Astrocyte (in vitro differentiated cells and primary cell): ENCODE results near the gene OIP5.

Source experiments
- EZH2 ChIP-seq: IDR thresholded peaks from 2 replicates; pipeline ENCODE4 v1.6.1; 2012; ENCODE audit warnings: mild to moderate bottlenecking, low read length, inconsistent platforms; ENCODE audit not compliant: insufficient read depth
- TF ChIP-seq, protein P1 (sequence below): IDR thresholded peaks from 2 replicates; pipeline ENCODE4 v1.5.1; 2011; ENCODE audit warnings: low read depth, mild to moderate bottlenecking, inconsistent platforms, low read length, moderate library complexity; ENCODE audit not compliant: insufficient read depth

DNA sequence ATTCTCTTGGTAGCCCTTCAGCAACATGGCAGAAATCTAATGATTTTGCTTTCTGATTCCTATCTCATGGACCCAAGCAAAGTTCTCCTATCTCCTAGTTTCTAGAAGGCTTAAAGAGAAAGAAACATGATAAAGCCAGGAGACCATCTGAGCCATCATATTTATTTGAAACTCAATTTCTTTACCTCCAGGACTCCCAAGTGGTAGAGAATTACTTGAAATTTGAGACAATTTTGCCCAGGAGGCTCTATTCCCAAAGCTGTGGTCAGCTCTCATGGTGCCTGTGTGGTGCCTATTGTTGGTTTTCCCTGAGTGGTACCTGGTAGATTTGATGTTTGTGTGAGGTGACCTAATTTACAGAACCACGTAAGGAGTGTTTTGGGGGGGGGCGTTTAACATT lies 62.5 kb downstream of the OIP5 start:
- TF ChIP-seq, protein P1, sequence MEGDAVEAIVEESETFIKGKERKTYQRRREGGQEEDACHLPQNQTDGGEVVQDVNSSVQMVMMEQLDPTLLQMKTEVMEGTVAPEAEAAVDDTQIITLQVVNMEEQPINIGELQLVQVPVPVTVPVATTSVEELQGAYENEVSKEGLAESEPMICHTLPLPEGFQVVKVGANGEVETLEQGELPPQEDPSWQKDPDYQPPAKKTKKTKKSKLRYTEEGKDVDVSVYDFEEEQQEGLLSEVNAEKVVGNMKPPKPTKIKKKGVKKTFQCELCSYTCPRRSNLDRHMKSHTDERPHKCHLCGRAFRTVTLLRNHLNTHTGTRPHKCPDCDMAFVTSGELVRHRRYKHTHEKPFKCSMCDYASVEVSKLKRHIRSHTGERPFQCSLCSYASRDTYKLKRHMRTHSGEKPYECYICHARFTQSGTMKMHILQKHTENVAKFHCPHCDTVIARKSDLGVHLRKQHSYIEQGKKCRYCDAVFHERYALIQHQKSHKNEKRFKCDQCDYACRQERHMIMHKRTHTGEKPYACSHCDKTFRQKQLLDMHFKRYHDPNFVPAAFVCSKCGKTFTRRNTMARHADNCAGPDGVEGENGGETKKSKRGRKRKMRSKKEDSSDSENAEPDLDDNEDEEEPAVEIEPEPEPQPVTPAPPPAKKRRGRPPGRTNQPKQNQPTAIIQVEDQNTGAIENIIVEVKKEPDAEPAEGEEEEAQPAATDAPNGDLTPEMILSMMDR: no peak
- TF ChIP-seq EZH2: no peak
